Upper lobe of left lung (tissue), 6 donors: Measurements from ENCODE around the gene KCNQ1OT1. TPM values are rescaled to one million over a fixed set of nuclear protein-coding genes. Genes with fewer than 3 reads are reported as not detected.

Source experiments
- ATAC-seq, 2 donors: fragments of 200-7000 bp; cut with Tn5 transposase; one replicate each; pipeline ENCODE4 v1.9.1; 2022; ENCODE audit warnings: mild to moderate bottlenecking in 2 of 2, moderate library complexity in 2 of 2; ENCODE audit not compliant: low FRiP score in 2 of 2
- DNase-seq, 2 donors: peaks; one replicate each; pipeline ENCODE4 v3.0.0-alpha.2; 2019 to 2020
- H3K27ac ChIP-seq, 4 donors: fragments of 200-600 bp; sonication (generic); one replicate each; pipeline ENCODE4 v1.5.1; 2016 to 2019
- H3K27me3 ChIP-seq, 4 donors: fragments of 200-600 bp; sonication (generic); one replicate each; pipeline ENCODE4 v1.5.1; 2017 to 2019
- H3K36me3 ChIP-seq, 4 donors: fragments of 200-600 bp; sonication (generic); one replicate each; pipeline ENCODE4 v1.5.1; 2016 to 2019
- H3K4me1 ChIP-seq, 4 donors: fragments of 200-600 bp; sonication (generic); one replicate each; pipeline ENCODE4 v1.5.1; 2018 to 2019
- H3K4me3 ChIP-seq, 4 donors: fragments of 200-600 bp; sonication (generic); one replicate each; pipeline ENCODE4 v1.5.1; 2017 to 2019; ENCODE audit warnings: mild to moderate bottlenecking in 2 of 4, moderate library complexity in 1 of 4
- H3K9me3 ChIP-seq, 4 donors: fragments of 200-600 bp; sonication (generic); one replicate each; pipeline ENCODE4 v1.5.1; 2018 to 2019
- EP300 ChIP-seq, 4 donors: sonication (generic); formaldehyde crosslinking; IDR thresholded peaks; one replicate each; pipeline ENCODE4 v1.5.1; 2017; ENCODE audit warnings: antibody characterized with exemption in 4 of 4, control low read depth in 2 of 4
- POLR2A ChIP-seq, 4 donors: fragments of 450-650 bp; IDR thresholded peaks; one replicate each; pipeline ENCODE4 v1.5.1; 2016 to 2017; ENCODE audit warnings: antibody characterized with exemption in 4 of 4, mild to moderate bottlenecking in 2 of 4
- POLR2AphosphoS5 ChIP-seq, 2 donors: sonication (generic); formaldehyde crosslinking; IDR thresholded peaks; one replicate each; pipeline ENCODE4 v1.5.1; 2017; ENCODE audit warnings: antibody characterized with exemption in 2 of 2
- WGBS, 2 donors: methylation state at CpG; one replicate each; pipeline ENCODE4 v1.1.5; 2017 to 2018; 5-methylcytosine and 5-hydroxymethylcytosine counted together
- total RNA-seq, 6 donors: library from RNA; depleted of rRNA in 4 of 6; stranded (reverse); fragments of >200 nt in 4 of 6; gene quantifications; one replicate each; pipeline versions ENCODE4 v1.1.0 to v1.2.1, GENCODE V29; 2016 to 2021
- TF ChIP-seq, protein P1 (sequence below), 6 experiments: fragments of 450-650 bp in 4 of 6; fragments of 200-600 bp in 2 of 6; sonication (generic) in 2 of 6; IDR thresholded peaks; one replicate each; pipeline ENCODE4 v1.5.1; 2016 to 2019; ENCODE audit warnings: antibody characterized with exemption in 6 of 6
- donor health status: DM: no; HTN: no; CAD: no; lungs with moderate emphysema.
- donor health status: DM: no; HTN: yes; CAD: no; lungs with severe emphysema.

KCNQ1OT1 gene
- total RNA-seq, 6 donors from 2014 or later = 1.1 to 6.3 (median 4.1) TPM

GRCh38 chr11:2575591-2576051 is 124.2 kb downstream of the KCNQ1OT1 start:
- Histone ChIP-seq H3K27me3 (no peaks in the 10 kb centered on the region), H3K36me3 (no peaks in the 10 kb centered on the region), H3K4me1 (peaks cover 0 to 5% (median 0%) of the 10 kb centered on the region in 4 donors), H3K9me3 (no peaks in the 10 kb centered on the region), H3K27ac (no peak overlapping the region), H3K4me3 (no peak overlapping the region)
- TF ChIP-seq, protein P1, sequence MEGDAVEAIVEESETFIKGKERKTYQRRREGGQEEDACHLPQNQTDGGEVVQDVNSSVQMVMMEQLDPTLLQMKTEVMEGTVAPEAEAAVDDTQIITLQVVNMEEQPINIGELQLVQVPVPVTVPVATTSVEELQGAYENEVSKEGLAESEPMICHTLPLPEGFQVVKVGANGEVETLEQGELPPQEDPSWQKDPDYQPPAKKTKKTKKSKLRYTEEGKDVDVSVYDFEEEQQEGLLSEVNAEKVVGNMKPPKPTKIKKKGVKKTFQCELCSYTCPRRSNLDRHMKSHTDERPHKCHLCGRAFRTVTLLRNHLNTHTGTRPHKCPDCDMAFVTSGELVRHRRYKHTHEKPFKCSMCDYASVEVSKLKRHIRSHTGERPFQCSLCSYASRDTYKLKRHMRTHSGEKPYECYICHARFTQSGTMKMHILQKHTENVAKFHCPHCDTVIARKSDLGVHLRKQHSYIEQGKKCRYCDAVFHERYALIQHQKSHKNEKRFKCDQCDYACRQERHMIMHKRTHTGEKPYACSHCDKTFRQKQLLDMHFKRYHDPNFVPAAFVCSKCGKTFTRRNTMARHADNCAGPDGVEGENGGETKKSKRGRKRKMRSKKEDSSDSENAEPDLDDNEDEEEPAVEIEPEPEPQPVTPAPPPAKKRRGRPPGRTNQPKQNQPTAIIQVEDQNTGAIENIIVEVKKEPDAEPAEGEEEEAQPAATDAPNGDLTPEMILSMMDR (IDR thresholded peaks at IDR 0.05) = no peak
- TF ChIP-seq POLR2A (IDR thresholded peaks at IDR 0.05) (no peak), EP300 (IDR thresholded peaks at IDR 0.05) (no peak), POLR2AphosphoS5 (IDR thresholded peaks at IDR 0.05) (no peak)
- ATAC-seq = no peak
- WGBS, 2 donors = 96 to 97% methylated on average over 12 to 17 of the region's 17 CpGs
- peak; percentile 15 to 69 for DNase-seq

DNA sequence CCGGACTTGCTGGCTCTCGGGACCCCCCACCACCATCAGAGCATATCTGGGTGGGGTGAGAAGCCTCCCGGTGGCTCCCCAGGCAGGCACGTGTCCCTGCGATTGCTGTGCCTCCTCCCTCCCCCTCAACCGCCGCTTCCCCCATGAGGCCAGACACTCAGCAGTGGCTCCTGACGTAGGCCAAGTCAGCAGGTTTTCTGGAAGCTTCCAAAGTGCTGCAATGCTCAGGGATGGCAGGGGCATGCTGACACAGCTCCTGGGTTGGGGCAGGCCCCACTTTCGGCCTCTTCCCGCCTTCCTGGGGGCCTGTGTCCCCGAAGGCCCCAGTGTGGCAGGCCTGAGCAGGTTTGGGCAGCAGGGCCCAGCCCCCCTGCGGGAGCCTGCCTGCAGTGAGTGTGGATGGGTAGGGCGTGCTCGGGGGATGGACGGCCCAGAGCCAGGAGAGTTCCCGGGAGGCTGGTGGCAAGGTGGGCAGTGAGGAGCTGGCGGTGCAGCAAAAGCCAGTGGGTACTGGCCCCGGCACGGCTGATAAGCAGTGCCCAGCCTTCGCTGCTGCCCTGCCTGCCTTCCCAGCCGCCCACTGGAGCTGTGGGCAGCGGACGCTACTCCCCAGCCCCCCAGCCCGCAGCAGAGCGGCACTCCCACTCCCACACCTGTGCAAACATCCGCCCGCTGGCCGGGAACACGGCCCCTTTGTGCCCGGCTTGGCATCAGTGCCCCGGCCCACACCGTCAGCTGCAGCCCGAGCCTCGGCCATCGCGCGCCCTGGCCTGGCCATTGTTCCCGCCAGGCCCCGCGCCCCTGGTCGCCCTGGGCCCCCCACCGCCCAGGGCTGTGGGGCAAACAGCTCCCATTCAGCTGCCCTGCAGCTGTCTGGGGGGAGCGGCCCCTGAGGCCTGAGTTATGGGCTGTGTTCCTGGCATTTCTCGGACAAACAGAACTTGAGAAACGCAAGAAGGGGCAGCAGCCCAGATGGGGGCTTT is 125.0 kb downstream of the KCNQ1OT1 start:
- no peak for ATAC-seq
- Histone ChIP-seq H3K27me3 (no peaks in the 10 kb centered on the region), H3K9me3 (no peaks in the 10 kb centered on the region), H3K36me3 (no peaks in the 10 kb centered on the region), H3K27ac (no peak overlapping the region), H3K4me3 (no peak overlapping the region), H3K4me1 (peaks cover 0 to 5% (median 0%) of the 10 kb centered on the region in 4 donors)
- WGBS, 2 donors = 60 to 92% methylated on average over 3 to 33 of the region's 45 CpGs
- TF ChIP-seq POLR2AphosphoS5 (IDR thresholded peaks at IDR 0.05) = no peak
- no peak for TF ChIP-seq POLR2A (IDR thresholded peaks at IDR 0.05)
- TF ChIP-seq, protein P1 (IDR thresholded peaks at IDR 0.05) = no peak
- no peak for TF ChIP-seq EP300 (IDR thresholded peaks at IDR 0.05)
- peak in 1 of 2 donors; percentile 81 for DNase-seq

DNA sequence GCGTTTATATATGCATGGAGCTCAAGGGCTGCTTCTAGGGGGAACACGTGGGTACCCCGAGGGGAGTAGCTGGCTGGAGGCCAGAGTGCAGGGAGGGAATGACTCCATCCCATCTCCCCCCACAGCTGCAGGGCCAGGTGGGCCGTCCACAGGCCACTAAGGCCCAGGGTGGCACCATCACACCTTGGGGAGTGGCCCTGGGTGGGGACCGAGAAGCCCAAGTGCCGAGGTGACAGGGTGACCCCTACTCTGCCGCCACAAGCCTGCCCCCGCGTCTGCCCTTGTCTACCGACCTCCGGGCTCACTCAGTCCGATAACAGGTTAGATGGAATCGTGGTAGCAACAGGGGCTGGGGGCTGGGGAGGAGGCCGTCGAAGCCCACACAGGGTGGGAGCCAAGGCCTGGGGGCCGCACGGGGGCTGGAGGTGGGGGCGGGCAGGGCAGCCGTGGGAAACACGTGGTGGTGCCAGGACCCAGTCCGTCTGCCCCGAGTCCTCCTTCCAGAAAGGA is 125.7 kb downstream of the KCNQ1OT1 start:
- ATAC-seq = no peak
- H3K9me3 ChIP-seq = no peaks in the 10 kb centered on the region

GRCh38 chr11:2573240-2574042 is 126.4 kb downstream of the KCNQ1OT1 start:
- Histone ChIP-seq H3K36me3 (no peaks in the 10 kb centered on the region), H3K9me3 (no peaks in the 10 kb centered on the region), H3K4me3 (no peak overlapping the region), H3K4me1 (peaks cover 0 to 5% (median 0%) of the 10 kb centered on the region in 4 donors), H3K27ac (no peak overlapping the region), H3K27me3 (no peaks in the 10 kb centered on the region)
- ATAC-seq (no peak), DNase-seq (peak in 1 of 2 donors; percentile 69)
- TF ChIP-seq, protein P1 (IDR thresholded peaks at IDR 0.05) = no peak
- no peak for TF ChIP-seq POLR2A (IDR thresholded peaks at IDR 0.05)
- TF ChIP-seq POLR2AphosphoS5 (IDR thresholded peaks at IDR 0.05) = no peak
- no peak for TF ChIP-seq EP300 (IDR thresholded peaks at IDR 0.05)
- 94 to 98% methylated on average over 6 to 28 of the region's 28 CpGs for WGBS, 2 donors

More for the DNA sequence above, 125.7 kb downstream of the KCNQ1OT1 start:
- no peaks in the 10 kb centered on the region for H3K27me3 ChIP-seq
- WGBS, 2 donors = 95% methylated on average over 20 of the region's 22 CpGs; no CpG with 5 or more reads in 1 of the 2 donors
- DNase-seq = peak in 1 of 2 donors; percentile 65
- TF ChIP-seq, protein P1 (IDR thresholded peaks at IDR 0.05) = no peak
- TF ChIP-seq EP300 (IDR thresholded peaks at IDR 0.05) (no peak), POLR2A (IDR thresholded peaks at IDR 0.05) (no peak), POLR2AphosphoS5 (IDR thresholded peaks at IDR 0.05) (no peak)
- no peak overlapping the region for H3K4me3 ChIP-seq
- H3K36me3 ChIP-seq = no peaks in the 10 kb centered on the region
- H3K4me1 ChIP-seq = peaks cover 0 to 5% (median 0%) of the 10 kb centered on the region in 4 donors
- no peak overlapping the region for H3K27ac ChIP-seq
